Mesodermal cell (in vitro differentiated cells): Measurements from ENCODE around the gene UBE3D.

Source experiments
- H3K27ac ChIP-seq: 2 replicates; pipeline ENCODE4 v1.7.0; 2013; ENCODE audit warnings: mild to moderate bottlenecking, low read depth, low read length, moderate library complexity; ENCODE audit not compliant: severe bottlenecking
- H3K36me3 ChIP-seq: 2 replicates; pipeline ENCODE4 v1.7.1; 2013; ENCODE audit warnings: mild to moderate bottlenecking, low read length, moderate library complexity; ENCODE audit not compliant: control insufficient read depth, insufficient read depth
- H3K4me1 ChIP-seq: one replicate; pipeline ENCODE4 v1.7.1; 2013; ENCODE audit warnings: mild to moderate bottlenecking, low read length; ENCODE audit not compliant: insufficient read depth, control insufficient read depth, poor library complexity, severe bottlenecking
- H3K4me3 ChIP-seq: 2 replicates; pipeline ENCODE4 v1.7.0; 2013; ENCODE audit warnings: low read length, control low read depth, mild to moderate bottlenecking; ENCODE audit not compliant: insufficient read depth, poor library complexity, severe bottlenecking; ENCODE audit errors: extremely low read depth
- H3K9me3 ChIP-seq: 2 replicates; pipeline ENCODE4 v1.7.1; 2013; ENCODE audit warnings: mild to moderate bottlenecking, low read length, moderate library complexity; ENCODE audit not compliant: control insufficient read depth
- WGBS, 2 experiments: methylation state at CpG; one replicate each; pipeline ENCODE4 v1.1.5; 2013; ENCODE audit warnings: missing lambda C conversion rate in 2 of 2; ENCODE audit not compliant: insufficient coverage in 2 of 2; 5-methylcytosine and 5-hydroxymethylcytosine counted together

UBE3D gene

DNA sequence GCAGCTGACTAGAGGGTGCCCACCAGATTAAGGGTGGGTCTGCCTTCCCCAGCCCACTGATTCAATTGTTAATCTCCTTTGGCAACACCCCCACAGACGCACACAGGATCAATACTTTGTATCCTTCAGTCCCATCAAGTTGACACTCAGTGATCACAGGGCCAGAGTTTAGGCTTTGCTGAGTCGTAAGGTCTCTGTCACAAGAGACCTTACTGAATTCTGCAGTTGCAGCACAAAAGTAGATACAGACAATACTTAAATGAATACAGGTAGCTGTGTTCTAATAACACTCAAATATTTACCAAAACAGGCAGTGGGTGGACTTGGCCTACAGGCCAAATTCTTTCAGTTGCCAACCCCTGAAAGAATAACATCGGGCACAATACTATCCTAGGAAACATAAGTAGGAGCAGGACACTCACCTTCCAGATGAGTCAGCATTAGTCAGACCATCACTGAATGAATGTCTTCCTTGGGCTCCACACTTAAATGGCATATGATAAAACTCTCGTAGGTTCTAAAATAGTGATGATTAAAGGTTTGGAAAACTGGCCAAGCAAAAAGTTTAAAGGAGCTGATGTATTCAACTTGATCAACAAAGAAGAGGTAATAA is 190.0 kb downstream of the UBE3D start:
- Histone ChIP-seq H3K36me3 (no peaks in the 10 kb centered on the region), H3K9me3 (no peaks in the 10 kb centered on the region), H3K4me1 (no peaks in the 10 kb centered on the region), H3K27ac (no peak overlapping the region), H3K4me3 (no peak overlapping the region)
- WGBS, 2 experiments: 73 to 90% methylated on average over 2 to 3 of the region's 4 CpGs

GRCh38 chr6:82874867-82875266 is 190.8 kb downstream of the UBE3D start:
- Histone ChIP-seq H3K27ac (no peak overlapping the region), H3K9me3 (no peaks in the 10 kb centered on the region), H3K4me3 (no peak overlapping the region), H3K4me1 (no peaks in the 10 kb centered on the region), H3K36me3 (no peaks in the 10 kb centered on the region)
- 96 to 98% methylated on average over 2 to 3 of the region's 3 CpGs for WGBS, 2 experiments

GRCh38 chr6:82872185-82872584 is 193.5 kb downstream of the UBE3D start:
- Histone ChIP-seq H3K36me3 (no peaks in the 10 kb centered on the region), H3K4me1 (no peaks in the 10 kb centered on the region), H3K27ac (no peak overlapping the region), H3K4me3 (no peak overlapping the region), H3K9me3 (no peaks in the 10 kb centered on the region)
- 100% methylated on average over 1 of the region's 1 CpG; no CpG with 5 or more reads in 1 of the 2 experiments for WGBS, 2 experiments

DNA sequence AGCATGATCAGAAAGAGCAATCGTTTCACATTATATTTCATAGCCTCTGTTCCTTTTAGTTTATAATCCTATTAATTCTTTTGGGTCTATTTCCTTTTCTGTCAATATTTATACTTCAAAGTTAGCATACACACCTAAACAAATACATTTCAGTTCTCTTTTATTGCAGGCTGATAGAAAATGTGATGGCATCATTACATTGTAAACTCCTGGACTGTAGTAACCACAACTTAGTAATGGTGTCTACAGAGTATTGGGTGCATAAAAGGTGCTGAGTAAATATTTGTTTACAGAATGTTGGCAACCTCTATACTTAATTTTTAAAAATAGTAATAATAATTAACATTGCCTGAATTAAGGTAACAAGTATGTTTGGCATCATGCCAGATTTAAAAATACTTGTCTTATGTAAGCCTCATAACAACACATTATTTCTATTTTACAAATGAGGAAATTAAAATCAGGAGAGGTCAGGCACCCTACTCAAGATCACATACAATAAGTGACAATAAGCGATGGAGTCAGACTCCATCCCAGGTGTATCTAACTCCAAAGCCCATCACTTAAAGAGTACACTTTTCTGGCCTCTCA is 195.0 kb downstream of the UBE3D start:
- Histone ChIP-seq H3K27ac (no peak overlapping the region), H3K4me1 (no peaks in the 10 kb centered on the region), H3K36me3 (no peaks in the 10 kb centered on the region), H3K4me3 (no peak overlapping the region), H3K9me3 (no peaks in the 10 kb centered on the region)
- 95 to 100% methylated on average over 1 of the region's 2 CpGs for WGBS, 2 experiments

- Histone ChIP-seq H3K27ac (no peak overlapping the region), H3K4me3 (no peak overlapping the region), H3K9me3 (no peaks in the 10 kb centered on the region), H3K36me3 (no peaks in the 10 kb centered on the region), H3K4me1 (no peaks in the 10 kb centered on the region)
Measured at GRCh38 chr6:82869493-82869892, 196.1 kb downstream of the UBE3D start.

DNA sequence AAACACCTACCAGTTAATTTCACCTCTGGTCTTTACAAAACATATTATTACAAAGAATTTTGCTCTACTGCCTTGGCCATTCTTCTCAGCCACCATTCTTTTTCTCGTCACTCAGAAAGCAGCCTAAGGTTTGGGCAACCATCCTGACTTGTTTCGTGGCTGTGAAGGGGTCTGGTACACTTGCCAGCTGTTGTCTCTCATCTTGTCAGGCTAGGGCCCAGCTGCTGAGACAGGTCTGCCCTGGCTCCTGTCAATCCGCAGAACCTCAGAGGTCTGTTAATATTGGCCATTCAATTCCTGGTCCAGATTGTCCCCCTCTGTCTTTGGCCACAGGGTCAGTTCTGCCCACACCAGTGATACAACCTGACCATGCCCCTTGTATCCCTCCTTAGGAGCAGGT is 197.7 kb downstream of the UBE3D start:
- no peak overlapping the region for H3K4me3 ChIP-seq
- H3K27ac ChIP-seq: no peak overlapping the region
- 88 to 100% methylated on average over 1 to 2 of the region's 3 CpGs for WGBS, 2 experiments
- H3K4me1 ChIP-seq: no peaks in the 10 kb centered on the region
- no peaks in the 10 kb centered on the region for H3K36me3 ChIP-seq
- H3K9me3 ChIP-seq: no peaks in the 10 kb centered on the region

DNA sequence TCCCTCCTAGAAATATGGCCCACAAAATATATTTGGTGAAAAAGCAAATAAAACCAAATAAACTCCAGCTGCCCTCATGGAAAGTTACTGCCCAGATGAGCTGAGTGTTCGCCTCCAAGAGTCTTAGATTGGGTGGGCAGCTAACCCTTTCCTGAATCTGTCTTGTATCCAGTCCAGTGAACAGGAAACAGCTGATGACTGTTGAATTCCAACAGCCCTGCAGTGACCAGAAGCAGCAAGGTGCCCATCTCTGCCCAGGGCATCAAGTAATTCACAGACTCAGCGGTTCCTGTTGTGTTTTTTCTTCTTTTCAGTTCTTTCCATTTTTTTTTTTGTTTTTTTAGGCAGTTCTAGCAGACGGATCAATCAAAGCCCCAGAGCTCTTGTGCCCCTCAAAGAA is 199.2 kb downstream of the UBE3D start:
- Histone ChIP-seq H3K4me3 (no peak overlapping the region), H3K4me1 (no peaks in the 10 kb centered on the region), H3K27ac (no peak overlapping the region), H3K36me3 (no peaks in the 10 kb centered on the region), H3K9me3 (no peaks in the 10 kb centered on the region)
- 89 to 100% methylated on average over 2 to 3 of the region's 3 CpGs for WGBS, 2 experiments

GRCh38 chr6:82865461-82865860 is 200.2 kb downstream of the UBE3D start:
- WGBS, 2 experiments: 86 to 100% methylated on average over 1 to 2 of the region's 3 CpGs
- Histone ChIP-seq H3K36me3 (no peaks in the 10 kb centered on the region), H3K4me3 (no peak overlapping the region), H3K27ac (no peak overlapping the region), H3K9me3 (no peaks in the 10 kb centered on the region), H3K4me1 (no peaks in the 10 kb centered on the region)

DNA sequence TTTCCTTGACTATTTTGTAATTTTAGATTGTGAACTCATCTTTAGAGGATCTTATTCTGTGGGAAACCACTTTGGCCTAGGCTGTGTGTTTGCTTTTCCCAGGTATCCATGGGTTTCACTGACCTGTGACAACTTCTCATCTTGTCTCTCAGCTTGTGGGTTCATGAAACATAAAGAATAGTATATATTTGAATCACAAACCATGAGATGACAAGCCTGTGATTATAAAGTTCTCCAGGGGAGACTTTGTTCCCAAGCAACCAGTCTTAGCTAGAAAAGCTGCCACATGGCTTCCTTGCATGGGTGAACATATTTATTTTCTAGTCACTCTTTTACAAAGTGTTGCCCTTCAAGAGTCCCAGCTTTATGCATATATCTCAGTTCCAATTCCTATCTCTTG is 201.9 kb downstream of the UBE3D start:
- no peaks in the 10 kb centered on the region for H3K36me3 ChIP-seq
- H3K27ac ChIP-seq: no peak overlapping the region
- H3K4me1 ChIP-seq: no peaks in the 10 kb centered on the region
- no peak overlapping the region for H3K4me3 ChIP-seq
- no peaks in the 10 kb centered on the region for H3K9me3 ChIP-seq

DNA sequence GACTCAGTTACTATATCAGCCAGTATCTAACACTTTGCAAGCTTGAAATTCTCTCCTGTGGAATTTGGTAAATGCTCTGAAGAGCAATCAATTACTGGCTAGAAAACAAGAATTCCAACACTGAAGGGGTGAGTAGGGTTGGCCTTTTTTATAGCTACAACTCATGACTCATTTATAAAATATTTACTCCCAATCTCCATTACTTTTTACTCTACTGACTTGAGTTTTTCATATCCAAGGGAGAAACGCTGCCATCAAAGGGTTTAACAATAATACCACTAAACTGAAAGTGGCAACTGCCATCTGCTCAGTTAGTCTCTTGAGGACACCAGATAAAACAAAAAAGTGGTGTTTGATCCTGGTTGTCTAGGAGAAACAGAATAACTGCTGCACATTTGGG is 203.1 kb downstream of the UBE3D start:
- no peaks in the 10 kb centered on the region for H3K36me3 ChIP-seq
- no peak overlapping the region for H3K4me3 ChIP-seq
- no peak overlapping the region for H3K27ac ChIP-seq
- no CpG with 5 or more reads among the region's 1 CpG for WGBS, 2 experiments
- no peaks in the 10 kb centered on the region for H3K9me3 ChIP-seq
- H3K4me1 ChIP-seq: no peaks in the 10 kb centered on the region

DNA sequence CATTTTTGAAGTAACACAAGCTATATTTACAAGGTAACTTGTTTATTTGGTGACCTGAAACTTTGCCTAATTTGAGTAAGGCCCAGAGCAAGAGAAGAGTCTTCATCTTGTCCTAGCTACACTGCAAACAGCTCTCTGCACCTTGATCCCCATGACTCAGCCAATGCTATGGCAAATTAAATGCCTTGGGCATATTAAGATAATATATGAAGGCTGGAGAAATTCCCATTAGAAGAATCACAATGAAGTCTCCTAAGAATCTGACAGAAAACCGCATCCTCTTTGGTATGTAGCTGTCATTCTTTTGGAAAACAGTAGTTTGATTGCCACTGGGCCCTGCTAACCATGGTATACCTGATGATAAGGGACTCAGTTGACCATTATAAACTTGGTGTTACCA is 204.5 kb downstream of the UBE3D start:
- H3K4me1 ChIP-seq: no peaks in the 10 kb centered on the region
- no peaks in the 10 kb centered on the region for H3K9me3 ChIP-seq
- no peak overlapping the region for H3K4me3 ChIP-seq
- H3K36me3 ChIP-seq: no peaks in the 10 kb centered on the region
- no CpG with 5 or more reads among the region's 1 CpG for WGBS, 2 experiments
- no peak overlapping the region for H3K27ac ChIP-seq
